Astrocyte (in vitro differentiated cells and primary cell): ENCODE measurements around the gene GALNT2.

ENCODE experiments used
- CTCF ChIP-seq: IDR thresholded peaks from 2 replicates; pipeline ENCODE4 v1.5.1; 2011; ENCODE audit warnings: low read depth, mild to moderate bottlenecking, inconsistent platforms, low read length, moderate library complexity; ENCODE audit not compliant: insufficient read depth
- EZH2 ChIP-seq: IDR thresholded peaks from 2 replicates; pipeline ENCODE4 v1.6.1; 2012; ENCODE audit warnings: mild to moderate bottlenecking, low read length, inconsistent platforms; ENCODE audit not compliant: insufficient read depth

GRCh38 chr1:230186003-230186863 is 119.2 kb downstream of the GALNT2 start:
- TF ChIP-seq CTCF (no peak), EZH2 (no peak)
